Keratinocyte (primary cell): ENCODE data around the gene SMAD9. TPM values are rescaled to one million over a fixed set of nuclear protein-coding genes. Genes with fewer than 3 reads are reported as not detected.

Experiments
- DNase-seq: peaks from one replicate; pipeline ENCODE4 v3.0.0-alpha.2; 2011; ENCODE audit warnings: low read depth, missing footprints, low spot score
- FAIRE-seq: peaks from 2 replicates; lab custom pipeline; 2011; peaks lifted over from hg19 to GRCh38; lab: Jason Lieb, UNC
- H2AFZ ChIP-seq: 2 replicates; pipeline ENCODE4 v1.6.0; 2012; ENCODE audit warnings: low read length, control low read depth, inconsistent platforms; ENCODE audit not compliant: control insufficient read depth
- H3K27ac ChIP-seq: 2 replicates; pipeline ENCODE4 v1.5.1; 2011; ENCODE audit warnings: low read length; ENCODE audit not compliant: control insufficient read depth, insufficient read depth
- H3K27me3 ChIP-seq: 3 replicates; pipeline ENCODE4 v1.6.0; 2011; ENCODE audit warnings: low read length; ENCODE audit not compliant: control insufficient read depth, insufficient read depth; ENCODE audit errors: extremely low read depth
- H3K36me3 ChIP-seq, 2 experiments: 2 replicates in 1 of 2; 3 replicates in 1 of 2; pipeline ENCODE4 v1.5.1; 2011; ENCODE audit warnings: low read length in 2 of 2, mild to moderate bottlenecking in 1 of 2; ENCODE audit not compliant: control insufficient read depth in 2 of 2, insufficient read depth in 2 of 2; ENCODE audit errors: extremely low read depth in 1 of 2
- H3K4me1 ChIP-seq: 3 replicates; pipeline ENCODE4 v1.5.1; 2011; ENCODE audit warnings: low read length; ENCODE audit not compliant: control insufficient read depth, insufficient read depth; ENCODE audit errors: extremely low read depth
- H3K4me2 ChIP-seq: 3 replicates; pipeline ENCODE4 v1.6.0; 2011; ENCODE audit warnings: low read depth, low read length; ENCODE audit not compliant: control insufficient read depth, insufficient read depth; ENCODE audit errors: extremely low read depth
- H3K4me3 ChIP-seq, 3 experiments: fragments of 200-600 bp in 1 of 3; sonication (generic) in 1 of 3; 2 replicates in 2 of 3; 3 replicates in 1 of 3; pipeline ENCODE4 v1.5.1; 2011 to 2016; ENCODE audit warnings: low read length in 3 of 3, mild to moderate bottlenecking in 3 of 3, control low read depth in 2 of 3, inconsistent platforms in 1 of 3, low read depth in 1 of 3, mixed read lengths in 1 of 3, mixed run types in 1 of 3, moderate library complexity in 1 of 3; ENCODE audit not compliant: control insufficient read depth in 2 of 3, insufficient read depth in 2 of 3; ENCODE audit errors: extremely low read depth in 1 of 3
- H3K79me2 ChIP-seq: 2 replicates; pipeline ENCODE4 v1.6.0; 2012; ENCODE audit warnings: low read length; ENCODE audit not compliant: control insufficient read depth, insufficient read depth
- H3K9ac ChIP-seq: 3 replicates; pipeline ENCODE4 v1.6.0; 2011; ENCODE audit warnings: low read length; ENCODE audit not compliant: control insufficient read depth, insufficient read depth; ENCODE audit errors: extremely low read depth
- H3K9me1 ChIP-seq: 3 replicates; pipeline ENCODE4 v1.6.0; 2011; ENCODE audit warnings: low read length; ENCODE audit not compliant: control insufficient read depth, insufficient read depth; ENCODE audit errors: extremely low read depth
- H3K9me3 ChIP-seq: 2 replicates; pipeline ENCODE4 v1.5.1; 2012; ENCODE audit warnings: low read depth, low read length; ENCODE audit not compliant: control insufficient read depth
- H4K20me1 ChIP-seq: 3 replicates; pipeline ENCODE4 v1.6.0; 2011; ENCODE audit warnings: low read length; ENCODE audit not compliant: control insufficient read depth, insufficient read depth; ENCODE audit errors: extremely low read depth
- EZH2 ChIP-seq: IDR thresholded peaks from one replicate; pipeline ENCODE4 v1.6.1; 2012; ENCODE audit warnings: inconsistent platforms, mild to moderate bottlenecking, low read length, moderate library complexity
- dilution Hi-C: fragments of 300-500 bp; cut with MboI; formaldehyde crosslinking; loops from one replicate; pipeline ENCODE4 v1.7.0; 2020; ENCODE audit warnings: low sequenced_read_pairs; ENCODE audit not compliant: extremely low pct_ligation_motif_present
- polyA plus RNA-seq, 5 experiments: library from polyadenylated mRNA; depleted of rRNA in 3 of 5; stranded (reverse) in 3 of 5; stranded (forward) in 1 of 5; unstranded in 1 of 5; fragments of >200 nt; gene quantifications; 1 replicate in 1 of 5; 2 replicates in 3 of 5; 3 replicates in 1 of 5; pipeline versions ENCODE4 v1.2.1 to v1.2.3, GENCODE V29; 2011 to 2012; ENCODE audit warnings: missing spikeins in 2 of 5, low read depth in 1 of 5, low replicate concordance in 1 of 5
- TF ChIP-seq, protein P1 (sequence below), 3 experiments: IDR thresholded peaks in 1 of 3; conservative IDR thresholded peaks in 1 of 3; optimal IDR thresholded peaks in 1 of 3; 2 replicates in 2 of 3; 3 replicates in 1 of 3; pipeline versions ENCODE3 to v1.5.1; 2011; ENCODE audit warnings: low read length in 3 of 3, mild to moderate bottlenecking in 3 of 3, moderate library complexity in 2 of 3, control low read depth in 1 of 3, inconsistent platforms in 1 of 3; ENCODE audit not compliant: insufficient read depth in 2 of 3; ENCODE audit errors: extremely low read depth in 1 of 3

The SMAD9 gene
- polyA plus RNA-seq, 1 donor (not counting 4 experiments of a cell fraction or from before 2014, with no cell fraction given), result 0.10 TPM

DNA sequence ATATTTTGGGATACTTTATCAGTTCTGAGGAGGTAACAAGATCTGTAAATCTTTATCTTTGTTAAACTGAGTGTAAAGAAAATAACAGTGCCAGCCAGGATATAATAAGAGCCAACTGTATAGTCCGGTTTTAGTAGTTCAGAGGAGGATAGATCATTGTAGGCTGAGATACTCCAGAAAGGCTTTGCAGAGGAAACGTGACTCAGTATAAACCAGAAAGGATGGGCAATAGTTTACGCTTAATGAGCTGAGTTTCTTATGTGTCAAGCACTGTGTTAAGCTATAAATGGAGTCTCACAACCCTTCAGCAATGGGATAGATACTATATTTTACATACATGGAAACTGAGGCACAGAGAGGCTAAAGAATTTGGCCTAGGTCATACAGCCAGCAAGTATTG, 97.3 kb downstream of the SMAD9 start:
- Histone ChIP-seq H3K9ac (no peak overlapping the region), H3K79me2 (peaks cover 18% of the 10 kb centered on the region), H3K36me3 (no peaks in the 10 kb centered on the region), H3K9me3 (no peaks in the 10 kb centered on the region), H3K27ac (no peak overlapping the region), H4K20me1 (no peaks in the 10 kb centered on the region), H3K9me1 (no peaks in the 10 kb centered on the region), H2AFZ (no peak overlapping the region), H3K4me1 (peaks cover 18% of the 10 kb centered on the region), H3K27me3 (no peaks in the 10 kb centered on the region), H3K4me2 (no peak overlapping the region), H3K4me3 (no peak overlapping the region)
- dilution Hi-C loops, result no loop called here
- DNase-seq, result no peak
- TF ChIP-seq, protein P1, sequence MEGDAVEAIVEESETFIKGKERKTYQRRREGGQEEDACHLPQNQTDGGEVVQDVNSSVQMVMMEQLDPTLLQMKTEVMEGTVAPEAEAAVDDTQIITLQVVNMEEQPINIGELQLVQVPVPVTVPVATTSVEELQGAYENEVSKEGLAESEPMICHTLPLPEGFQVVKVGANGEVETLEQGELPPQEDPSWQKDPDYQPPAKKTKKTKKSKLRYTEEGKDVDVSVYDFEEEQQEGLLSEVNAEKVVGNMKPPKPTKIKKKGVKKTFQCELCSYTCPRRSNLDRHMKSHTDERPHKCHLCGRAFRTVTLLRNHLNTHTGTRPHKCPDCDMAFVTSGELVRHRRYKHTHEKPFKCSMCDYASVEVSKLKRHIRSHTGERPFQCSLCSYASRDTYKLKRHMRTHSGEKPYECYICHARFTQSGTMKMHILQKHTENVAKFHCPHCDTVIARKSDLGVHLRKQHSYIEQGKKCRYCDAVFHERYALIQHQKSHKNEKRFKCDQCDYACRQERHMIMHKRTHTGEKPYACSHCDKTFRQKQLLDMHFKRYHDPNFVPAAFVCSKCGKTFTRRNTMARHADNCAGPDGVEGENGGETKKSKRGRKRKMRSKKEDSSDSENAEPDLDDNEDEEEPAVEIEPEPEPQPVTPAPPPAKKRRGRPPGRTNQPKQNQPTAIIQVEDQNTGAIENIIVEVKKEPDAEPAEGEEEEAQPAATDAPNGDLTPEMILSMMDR (optimal IDR thresholded peaks at IDR 0.05 in 1 of 3, IDR thresholded peaks at IDR 0.05 in 1 of 3, conservative IDR thresholded peaks at IDR 0.05 in 1 of 3; ENCODE audit: extremely low read depth in 1 of 3, insufficient read depth in 2 of 3, low read length in 3 of 3), result no peak
- no peak for TF ChIP-seq EZH2
- FAIRE-seq, result no peak

DNA sequence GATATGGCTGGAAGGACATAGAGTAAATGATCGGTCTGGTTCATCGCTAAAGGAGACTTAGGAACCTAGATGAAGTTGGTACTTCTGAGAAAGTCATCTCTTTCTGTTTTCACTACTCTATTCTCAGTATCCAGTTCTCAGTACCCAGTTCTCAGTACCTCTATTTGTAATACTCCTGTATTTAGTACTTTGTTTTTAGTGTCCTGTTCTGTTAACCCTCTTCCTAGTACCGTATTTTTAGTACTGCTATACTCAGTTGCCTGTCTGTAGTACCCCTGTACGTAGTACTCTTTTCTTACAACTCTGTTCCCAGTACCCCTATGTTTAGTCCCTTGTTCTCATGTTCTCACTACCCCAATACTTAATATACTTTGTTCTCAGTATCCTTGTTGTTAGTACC, 99.8 kb downstream of the SMAD9 start:
- Histone ChIP-seq H3K27ac (no peak overlapping the region), H3K27me3 (no peaks in the 10 kb centered on the region), H3K4me2 (peak overlapping the region; percentile 97), H3K9ac (peak overlapping the region; percentile 71), H2AFZ (no peak overlapping the region), H3K79me2 (peaks cover 18% of the 10 kb centered on the region), H3K4me1 (peaks cover 18% of the 10 kb centered on the region), H4K20me1 (no peaks in the 10 kb centered on the region), H3K9me3 (no peaks in the 10 kb centered on the region), H3K9me1 (no peaks in the 10 kb centered on the region), H3K36me3 (no peaks in the 10 kb centered on the region), H3K4me3 (peak overlapping the region; percentile 53 to 95 (median 69))
- DNase-seq (no peak), FAIRE-seq (no peak)
- TF ChIP-seq, protein P1 (optimal IDR thresholded peaks at IDR 0.05 in 1 of 3, IDR thresholded peaks at IDR 0.05 in 1 of 3, conservative IDR thresholded peaks at IDR 0.05 in 1 of 3; ENCODE audit: extremely low read depth in 1 of 3, insufficient read depth in 2 of 3, low read length in 3 of 3), result no peak
- dilution Hi-C loops, result no loop called here
